ENCODE results near the gene TNFSF8.

The TNFSF8 gene

DNA sequence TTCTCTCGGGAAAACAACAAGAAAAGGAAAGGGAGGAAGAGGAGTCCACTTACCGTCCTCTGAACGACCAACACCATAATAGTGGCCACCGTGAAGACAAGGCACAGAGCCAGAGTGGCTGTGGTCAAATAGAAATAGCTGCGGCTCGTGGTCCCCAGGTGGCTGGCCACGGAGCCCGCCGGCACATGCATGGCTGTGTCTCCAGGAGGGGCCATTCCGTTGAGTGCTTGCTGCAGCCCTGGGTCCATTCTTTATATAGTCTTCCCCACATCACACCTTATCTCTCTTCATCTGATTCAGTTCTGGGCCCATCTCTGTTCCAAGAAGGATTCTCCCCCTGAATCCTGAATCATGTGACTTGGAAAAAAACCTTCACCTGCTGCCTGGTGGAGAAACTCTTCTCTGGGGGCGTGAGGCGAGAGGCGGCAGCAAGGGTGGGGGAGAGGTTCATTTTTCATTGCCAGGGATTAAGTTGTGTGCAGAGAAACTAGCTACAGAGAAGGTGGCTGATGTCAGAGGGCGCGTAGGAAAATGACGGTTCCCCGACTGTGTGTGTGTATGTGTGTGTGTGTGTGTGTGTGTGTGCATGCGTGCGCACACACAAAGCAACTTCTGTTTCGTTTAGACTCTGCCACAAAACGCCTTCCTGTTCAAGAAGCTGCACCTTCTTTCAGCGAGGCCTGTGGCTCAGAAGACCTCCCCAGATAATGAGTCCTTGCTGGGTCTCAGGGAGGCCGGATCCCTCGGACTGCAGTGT lies at the start of gene TNFSF8:
Gene TNFSF8, minus strand, starts transcription at position 536 of the 757 bp plus-strand sequence. Its CDS starts 288 bp downstream, at position 248.
- peak; percentile 47 to 81 for DNase-seq (ENCODE audit: low read depth in 2 of 2)

GRCh38 chr9:114973216-114973615 lies 42.8 kb upstream of the TNFSF8 start:
- DNase-seq (ENCODE audit: low read depth in 2 of 2), result no peak

DNA sequence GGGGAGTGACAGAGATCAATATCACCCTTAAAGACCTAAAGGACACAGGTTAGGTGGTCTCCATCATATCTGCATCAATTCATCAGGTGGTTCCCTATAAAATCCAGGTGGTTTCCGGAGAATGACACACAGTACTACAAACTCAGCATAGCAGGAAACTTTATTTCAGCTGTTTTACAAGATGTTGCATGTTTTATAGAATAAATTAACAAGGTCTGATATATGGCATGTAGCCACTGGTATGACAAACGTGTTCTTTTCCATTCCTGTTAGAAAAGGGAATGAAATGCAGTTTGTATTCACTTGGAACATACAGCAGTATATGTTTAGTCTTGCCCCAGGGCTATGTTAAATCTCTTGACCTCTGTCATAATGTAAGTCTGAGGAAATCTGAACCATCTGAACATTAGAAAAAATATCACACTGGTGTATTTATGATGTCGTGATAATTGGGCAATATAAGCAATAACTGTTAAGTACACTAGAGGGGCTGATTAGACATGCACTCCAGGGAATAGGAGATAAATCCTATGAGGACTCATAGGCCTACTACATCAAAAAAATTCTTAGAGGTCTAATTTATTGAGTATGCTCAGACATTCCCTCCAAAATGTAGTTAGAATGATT lies 42.2 kb upstream of the TNFSF8 start:
- no peak for DNase-seq (ENCODE audit: low read depth in 2 of 2)

- no peak for DNase-seq (ENCODE audit: low read depth in 2 of 2)
These were observed 38.9 kb upstream of the TNFSF8 start for GRCh38 chr9:114969269-114969668.

GRCh38 chr9:114968671-114969070 lies 38.3 kb upstream of the TNFSF8 start:
- no peak for DNase-seq (ENCODE audit: low read depth in 2 of 2)

DNA sequence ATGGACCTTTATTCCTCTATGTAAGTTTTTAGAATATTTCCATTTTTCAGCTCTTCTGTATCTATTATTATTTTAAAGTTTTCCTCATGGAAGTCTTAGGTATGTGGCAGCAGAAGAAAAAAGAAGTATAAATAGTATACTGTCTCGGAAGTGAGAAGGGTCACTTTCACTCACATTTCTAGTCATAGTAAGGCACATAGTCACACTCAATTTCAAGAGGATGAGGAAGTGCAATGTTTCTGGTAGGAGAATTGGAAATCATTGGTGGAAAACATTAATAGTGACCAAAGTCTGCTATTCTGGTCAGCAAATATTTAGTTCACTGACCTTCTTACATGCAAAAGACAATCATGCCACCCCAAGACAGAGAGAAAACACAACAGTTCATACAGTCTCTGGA lies 35.2 kb upstream of the TNFSF8 start:
- DNase-seq (ENCODE audit: low read depth in 2 of 2), result no peak

GRCh38 chr9:114962809-114963208 lies 32.4 kb upstream of the TNFSF8 start:
- DNase-seq (ENCODE audit: low read depth in 2 of 2), result no peak

GRCh38 chr9:114960276-114960675 lies 29.9 kb upstream of the TNFSF8 start:
- DNase-seq (ENCODE audit: low read depth in 2 of 2), result no peak

DNA sequence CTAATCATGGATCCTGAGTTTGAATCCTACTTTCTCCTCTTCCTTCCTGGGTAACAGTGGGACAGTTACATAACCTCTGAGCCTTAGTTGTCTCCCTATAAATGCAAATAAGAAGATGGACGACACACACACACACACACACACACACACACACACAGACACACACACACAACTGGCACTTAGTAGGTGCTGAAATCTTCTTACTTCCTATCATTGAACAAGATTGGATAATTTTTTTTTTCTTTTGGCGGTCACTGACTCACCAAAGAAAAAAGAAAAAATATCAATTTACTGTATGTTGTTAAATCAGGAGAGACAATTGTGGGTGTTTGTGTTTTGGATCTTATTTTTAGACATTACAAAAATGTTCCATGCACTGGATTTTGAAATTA lies 28.4 kb upstream of the TNFSF8 start:
- DNase-seq (ENCODE audit: low read depth in 2 of 2), result no peak

GRCh38 chr9:114958021-114958843 lies 27.8 kb upstream of the TNFSF8 start:
- peak; percentile 16 to 45 for DNase-seq (ENCODE audit: low read depth in 2 of 2)

GRCh38 chr9:114957558-114957957 lies 27.2 kb upstream of the TNFSF8 start:
- no peak for DNase-seq (ENCODE audit: low read depth in 2 of 2)

- no peak for DNase-seq (ENCODE audit: low read depth in 2 of 2)
These were observed 24.7 kb upstream of the TNFSF8 start for GRCh38 chr9:114954956-114955582.

DNA sequence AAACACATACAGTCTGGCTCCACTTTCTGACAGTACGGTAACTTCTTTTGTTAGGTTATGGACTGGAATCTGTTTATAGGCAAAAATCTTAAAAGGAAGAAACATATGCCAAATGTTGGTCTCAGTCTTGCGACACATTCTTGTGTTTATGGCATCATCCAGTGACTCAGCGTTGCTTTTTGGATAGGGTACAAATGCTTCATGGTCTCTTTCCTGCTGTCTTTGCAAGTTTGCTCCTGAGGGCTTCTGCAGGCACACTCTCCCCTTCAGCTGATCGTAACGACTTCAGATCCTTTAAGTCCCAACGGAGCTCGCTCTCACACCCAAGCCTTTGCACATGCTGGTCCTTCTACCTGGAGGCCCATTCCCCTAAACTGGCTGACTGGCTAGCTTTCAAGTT lies 23.6 kb upstream of the TNFSF8 start:
- no peak for DNase-seq (ENCODE audit: low read depth in 2 of 2)

- DNase-seq (ENCODE audit: low read depth in 2 of 2), result no peak
These were observed 22.7 kb upstream of the TNFSF8 start for GRCh38 chr9:114953046-114953445.

GRCh38 chr9:114950761-114951160 lies 20.4 kb upstream of the TNFSF8 start:
- DNase-seq (ENCODE audit: low read depth in 2 of 2), result no peak

GRCh38 chr9:114947058-114947457 lies 16.7 kb upstream of the TNFSF8 start:
- no peak for DNase-seq (ENCODE audit: low read depth in 2 of 2)

- no peak for DNase-seq (ENCODE audit: low read depth in 2 of 2)
These were observed 15.4 kb upstream of the TNFSF8 start for GRCh38 chr9:114945616-114946412.

DNA sequence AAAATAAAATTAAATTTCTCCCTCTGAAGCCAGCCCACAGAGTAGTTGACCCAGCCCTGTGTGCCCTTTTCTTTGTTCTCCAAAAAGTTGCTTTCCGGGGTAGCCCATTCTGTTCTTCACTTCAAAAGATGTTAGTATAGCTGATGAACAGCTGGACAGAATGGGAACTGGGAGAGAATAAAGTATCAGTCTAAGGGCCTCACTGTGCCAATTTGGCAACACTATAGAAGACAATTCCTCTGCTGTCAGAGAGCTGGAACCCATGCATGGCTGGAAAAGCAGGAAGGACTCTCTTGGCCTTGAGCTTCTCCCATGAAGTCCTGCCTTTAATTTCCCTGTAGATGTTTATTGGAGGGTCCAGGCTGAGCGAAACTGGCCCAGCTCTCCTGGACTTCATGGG lies 11.0 kb upstream of the TNFSF8 start:
- no peak for DNase-seq (ENCODE audit: low read depth in 2 of 2)

DNA sequence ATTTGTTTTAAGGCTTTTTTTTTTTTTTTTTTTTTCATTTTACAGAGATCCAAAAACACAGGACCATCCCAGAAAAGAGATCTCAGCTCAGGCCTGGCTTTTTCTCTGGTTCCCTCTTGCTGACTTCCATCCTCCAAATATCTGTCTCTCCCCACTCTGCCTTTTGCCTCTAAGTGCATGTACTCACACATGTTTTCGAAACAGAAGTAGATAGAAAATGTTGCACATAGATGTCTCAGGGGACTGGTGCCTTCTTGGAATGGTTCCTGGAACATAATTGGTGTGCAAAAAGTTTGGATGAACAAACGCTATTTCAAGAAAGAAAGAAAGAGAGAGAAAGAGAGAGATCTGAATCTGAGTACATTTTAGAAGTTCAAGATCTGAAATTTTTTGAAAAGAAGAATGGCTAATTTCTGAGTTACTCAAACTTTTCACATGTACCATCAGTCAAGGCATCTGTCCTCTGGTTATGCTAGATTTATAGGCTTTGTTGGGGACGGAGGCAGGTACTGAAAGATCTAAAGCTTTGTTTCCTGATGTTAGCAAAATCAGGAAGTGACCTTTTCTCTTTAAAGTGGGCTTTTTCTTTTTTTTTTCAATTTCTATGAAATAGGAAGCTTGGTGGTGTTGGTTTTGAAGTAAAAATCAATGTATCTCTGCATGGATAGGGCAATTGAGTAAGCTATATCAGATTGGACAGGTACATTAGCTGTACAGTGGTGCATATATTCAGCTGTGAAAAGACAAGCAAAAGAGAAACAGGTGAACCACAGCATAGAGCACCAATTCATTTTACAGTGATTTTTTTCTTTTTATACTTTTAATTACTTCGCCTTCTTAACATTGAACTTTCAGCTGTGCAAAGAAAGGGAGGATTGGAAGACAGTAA lies 8.5 kb upstream of the TNFSF8 start:
- no peak for DNase-seq (ENCODE audit: low read depth in 2 of 2)

DNA sequence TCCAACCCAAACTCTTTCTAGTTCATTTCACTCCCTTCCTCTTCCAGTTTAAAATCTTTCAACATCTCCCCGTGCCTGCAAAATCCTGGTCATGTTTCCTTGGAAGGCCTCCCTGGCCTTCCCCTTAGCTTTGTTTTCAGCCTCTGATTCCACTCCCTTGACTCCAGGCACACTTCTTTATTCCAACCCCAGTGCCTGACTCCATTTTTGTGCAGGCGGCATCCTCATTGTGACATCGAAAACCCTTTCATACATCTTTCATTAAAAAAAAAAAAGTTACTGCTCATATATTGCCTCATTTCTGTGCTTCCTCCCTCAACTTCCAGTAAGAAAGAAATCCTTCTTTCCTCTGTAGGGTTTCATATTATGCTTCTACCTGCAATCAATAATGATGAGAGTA lies 7.1 kb upstream of the TNFSF8 start:
- no peak for DNase-seq (ENCODE audit: low read depth in 2 of 2)

All from stimulated activated CD4-positive, alpha-beta T cell treated with anti-CD3 and anti-CD28 coated beads, Interleukin-1b, Interleukin-23, amount 100 ng/mL, for 4 hours (primary cell).